Measurements from ENCODE around the gene COL23A1.

GRCh38 chr5:178474562-178475184 lies 115.5 kb downstream of the COL23A1 start:
- TF ChIP-seq ZBTB46 (CRISPR knock-in tag; IDR thresholded peaks at IDR 0.05; ENCODE audit: borderline replicate concordance) (no peak), CTCF (CRISPR knock-in tag; IDR thresholded peaks at IDR 0.05) (no peak), RBM22 (optimal IDR thresholded peaks at IDR 0.05; ENCODE audit: low read length) (no peak), KMT2B (CRISPR knock-in tag; IDR thresholded peaks at IDR 0.05) (no peak), POLR2G (IDR thresholded peaks at IDR 0.05; ENCODE audit: low read depth, low read length) (no peak), E2F1 (CRISPR knock-in tag; IDR thresholded peaks at IDR 0.05) (no peak), ZBTB8A (CRISPR knock-in tag; IDR thresholded peaks at IDR 0.05; ENCODE audit: borderline replicate concordance, low read depth) (no peak)
